HepG2 (cell line): Measurements from ENCODE around the gene MFSD11. TPM values are rescaled to one million over a fixed set of nuclear protein-coding genes. Genes with fewer than 3 reads are reported as not detected.

ENCODE experiments used
- ATM ChIP-seq: fragments of 450-650 bp; IDR thresholded peaks from 2 replicates; pipeline ENCODE4 v1.7.1; 2017; ENCODE audit warnings: mild to moderate bottlenecking, borderline replicate concordance
- DBP ChIP-seq: sonication (generic); formaldehyde crosslinking; IDR thresholded peaks from 2 replicates; pipeline ENCODE4 v1.4.0; 2020; ENCODE audit warnings: missing genetic modification reagents; ENCODE audit errors: not compliant biosample characterization
- GABPA ChIP-seq, 2 experiments: IDR thresholded peaks; 2 replicates each; pipeline ENCODE4 v1.6.1; 2011 to 2016; ENCODE audit warnings: low read depth in 2 of 2, low read length in 1 of 2, missing biosample characterization in 1 of 2, missing genetic modification characterization in 1 of 2
- GLMP ChIP-seq: sonication (generic); formaldehyde crosslinking; IDR thresholded peaks from 2 replicates; pipeline ENCODE4 v1.9.0; 2021; ENCODE audit warnings: missing genetic modification reagents, mild to moderate bottlenecking, borderline replicate concordance
- HOXA3 ChIP-seq: sonication (generic); formaldehyde crosslinking; IDR thresholded peaks from 2 replicates; pipeline ENCODE4 v1.5.0; 2020; ENCODE audit warnings: missing genetic modification reagents
- IRF1 ChIP-seq: sonication (generic); formaldehyde crosslinking; IDR thresholded peaks from 2 replicates; pipeline ENCODE4 v1.4.0; 2020; ENCODE audit warnings: low read depth, mild to moderate bottlenecking, missing genetic modification reagents
- KAT2B ChIP-seq: fragments of 150-350 bp; IDR thresholded peaks from 2 replicates; pipeline ENCODE4 v1.6.1; 2014; ENCODE audit warnings: low read depth, low read length, borderline replicate concordance
- MEF2D ChIP-seq: sonication (generic); formaldehyde crosslinking; IDR thresholded peaks from 2 replicates; pipeline ENCODE4 v1.5.1; 2020; ENCODE audit warnings: mild to moderate bottlenecking, missing genetic modification reagents
- NR0B2 ChIP-seq: sonication (generic); formaldehyde crosslinking; IDR thresholded peaks from 2 replicates; pipeline ENCODE4 v1.4.0; 2020; ENCODE audit warnings: mild to moderate bottlenecking, missing genetic modification reagents
- SMC3 ChIP-seq: IDR thresholded peaks from 2 replicates; pipeline ENCODE4 v1.6.1; 2011; ENCODE audit warnings: low read length, improper control_type of control experiment
- TARDBP ChIP-seq: sonication (generic); formaldehyde crosslinking; IDR thresholded peaks from 2 replicates; pipeline ENCODE4 v1.8.0; 2022; ENCODE audit warnings: mild to moderate bottlenecking, missing genetic modification reagents
- TBX2 ChIP-seq: sonication (generic); formaldehyde crosslinking; IDR thresholded peaks from 2 replicates; pipeline ENCODE4 v1.5.0; 2020; ENCODE audit warnings: missing genetic modification reagents, mild to moderate bottlenecking, borderline replicate concordance
- TEF ChIP-seq: sonication (generic); formaldehyde crosslinking; IDR thresholded peaks from 2 replicates; pipeline ENCODE4 v1.5.0; 2020; ENCODE audit warnings: missing genetic modification reagents
- TFAP4 ChIP-seq: sonication (generic); IDR thresholded peaks from 2 replicates; pipeline ENCODE4 v1.6.1; 2016; ENCODE audit warnings: low read depth, borderline replicate concordance
- ZBTB39 ChIP-seq: sonication (generic); formaldehyde crosslinking; IDR thresholded peaks from 2 replicates; pipeline ENCODE4 v1.5.0; 2020; ENCODE audit warnings: missing genetic modification reagents
- ZNF33A ChIP-seq: sonication (generic); formaldehyde crosslinking; IDR thresholded peaks from 2 replicates; pipeline ENCODE4 v1.5.1; 2020; ENCODE audit warnings: missing genetic modification reagents, mild to moderate bottlenecking, moderate library complexity, borderline replicate concordance
- ZNF33B ChIP-seq: sonication (generic); formaldehyde crosslinking; IDR thresholded peaks from 2 replicates; pipeline ENCODE4 v1.5.1; 2020; ENCODE audit warnings: mild to moderate bottlenecking, missing genetic modification reagents
- ZNF441 ChIP-seq: sonication (generic); formaldehyde crosslinking; IDR thresholded peaks from 2 replicates; pipeline ENCODE4 v1.7.0; 2021; ENCODE audit warnings: missing genetic modification reagents, borderline replicate concordance
- ZNF501 ChIP-seq: sonication (generic); formaldehyde crosslinking; IDR thresholded peaks from 2 replicates; pipeline ENCODE4 v1.5.1; 2020; ENCODE audit warnings: mild to moderate bottlenecking, moderate library complexity, missing genetic modification reagents
- ZNF557 ChIP-seq: sonication (generic); formaldehyde crosslinking; IDR thresholded peaks from 2 replicates; pipeline ENCODE4 v1.4.0; 2020; ENCODE audit warnings: missing genetic modification reagents
- ZNF569 ChIP-seq: sonication (generic); formaldehyde crosslinking; IDR thresholded peaks from 2 replicates; pipeline ENCODE4 v1.5.0; 2020; ENCODE audit warnings: mild to moderate bottlenecking, missing genetic modification reagents, moderate library complexity, borderline replicate concordance
- ZNF572 ChIP-seq: sonication (generic); formaldehyde crosslinking; IDR thresholded peaks from 2 replicates; pipeline ENCODE4 v1.5.1; 2020; ENCODE audit warnings: mild to moderate bottlenecking, missing genetic modification reagents
- ZNF839 ChIP-seq: sonication (generic); formaldehyde crosslinking; IDR thresholded peaks from 2 replicates; pipeline ENCODE4 v1.4.0; 2020; ENCODE audit warnings: missing genetic modification reagents, mild to moderate bottlenecking, borderline replicate concordance
- polyA plus RNA-seq, 8 experiments: library from polyadenylated mRNA; depleted of rRNA in 3 of 8; stranded (reverse) in 7 of 8; unstranded in 1 of 8; fragments of >200 nt; fragmentation: Illumina TruSeq in 4 of 8; extraction: Trizol in 4 of 8; gene quantifications; 2 replicates each; pipeline versions ENCODE4 v1.2.1 to v1.2.3, GENCODE V29; 2011 to 2016; ENCODE audit warnings: low read depth in 4 of 8, missing spikeins in 1 of 8, mixed read lengths in 1 of 8; ENCODE audit not compliant: insufficient read depth in 1 of 8
- total RNA-seq, 5 experiments: library from RNA; depleted of rRNA; stranded (reverse); fragments of >200 nt; fragmentation: Illumina TruSeq; extraction: Trizol; gene quantifications; 2 replicates each; pipeline ENCODE4 v1.2.3, GENCODE V29; 2016; ENCODE audit warnings: low read depth in 1 of 5

MFSD11 gene
- total and polyA plus RNA-seq, 2 of the 13 experiments (the other 11 are each of a cell fraction or from before 2014, with no cell fraction given), result 26.1 to 36.3 TPM

GRCh38 chr17:76710863-76711611, 26.9 kb upstream of the MFSD11 start, which contains the start of gene MXRA7 (continued):
- TF ChIP-seq TBX2 (CRISPR knock-in tag) (peak; percentile 65; the same call in 1 of the 2 replicates), GABPA (IDR thresholded peaks at IDR 0.05; ENCODE audit: low read depth, low read length) (no peak), GABPA (CRISPR knock-in tag; IDR thresholded peaks at IDR 0.05; ENCODE audit: low read depth) (no peak), HOXA3 (CRISPR knock-in tag) (no peak), TFAP4 (peak; percentile 66; the same call in 1 of the 2 replicates), ZNF557 (CRISPR knock-in tag) (no peak), ZNF33A (no peak), TARDBP (CRISPR knock-in tag) (no peak), IRF1 (CRISPR knock-in tag) (no peak), ZNF839 (CRISPR knock-in tag) (no peak), ATM (no peak), ZNF572 (CRISPR knock-in tag) (no peak), SMC3 (no peak), ZNF441 (CRISPR knock-in tag) (no peak), ZNF569 (no peak), ZBTB39 (CRISPR knock-in tag) (no peak), TEF (CRISPR knock-in tag) (no peak), DBP (CRISPR knock-in tag) (no peak), ZNF33B (CRISPR knock-in tag) (no peak), GLMP (CRISPR knock-in tag) (no peak), NR0B2 (CRISPR knock-in tag) (no peak), ZNF501 (no peak), MEF2D (CRISPR knock-in tag) (no peak), KAT2B (no peak)
